GM12878 (cell line): ENCODE data around the gene MAPT. TPM values are rescaled to one million over a fixed set of nuclear protein-coding genes. Genes with fewer than 3 reads are reported as not detected.

Experiments used
- ATAC-seq: fragments of 200-7000 bp; cut with Tn5 transposase; 3 replicates; pipeline ENCODE4 v1.9.1; 2020; ENCODE audit warnings: mild to moderate bottlenecking, moderate library complexity
- BruUV-seq: library from RNA; stranded (reverse); fragments of 400-500 nt; replicated peaks from 2 replicates; lab custom pipeline; 2021; lab: Mats Ljungman, UMichigan
- CTCF ChIA-PET: fragments of 300-600 bp; sonication (Branson Sonifier 250); formaldehyde crosslinking; extraction: SDS; loops from one replicate; lab custom pipeline; 2021; ENCODE audit warnings: inconsistent platforms; lab: Yijun Ruan, JAX
- POLR2A ChIA-PET: fragments of 350-600 bp; formaldehyde crosslinking; extraction: SDS; loops from one replicate; lab custom pipeline; 2021; ENCODE audit warnings: inconsistent platforms; lab: Charles Lee
- RAD21 ChIA-PET: fragments of 300-600 bp; sonication (Branson Sonifier 250); formaldehyde crosslinking; loops from one replicate; lab custom pipeline; 2023; ENCODE audit warnings: antibody characterized with exemption; ENCODE audit not compliant: unreplicated experiment; lab: Charles Lee
- SMC1A ChIA-PET: fragments of 300-600 bp; sonication (Branson Sonifier 250); formaldehyde crosslinking; loops from one replicate; lab custom pipeline; 2023; ENCODE audit not compliant: unreplicated experiment, uncharacterized antibody; lab: Charles Lee
- DNase-seq: peaks from one replicate; pipeline ENCODE4 v3.0.0-alpha.2; 2011; ENCODE audit warnings: low read depth, low spot score
- FAIRE-seq: peaks from 3 replicates; lab custom pipeline; 2011; peaks lifted over from hg19 to GRCh38; lab: Jason Lieb, UNC
- H2AFZ ChIP-seq: 2 replicates; pipeline ENCODE4 v1.6.0; 2011; ENCODE audit warnings: low read depth, low read length, control low read depth; ENCODE audit not compliant: control insufficient read depth
- H3K27ac ChIP-seq: 2 replicates; pipeline ENCODE4 v1.5.1; 2011; ENCODE audit warnings: control low read depth; ENCODE audit not compliant: control insufficient read depth, insufficient read depth
- H3K27me3 ChIP-seq, 2 experiments: replicated peaks in 1 of 2; 2 replicates each; pipeline versions ENCODE4 v1.6.0 to v1.6.1; 2011; ENCODE audit warnings: low read length in 1 of 2; ENCODE audit not compliant: control insufficient read depth in 2 of 2, insufficient read depth in 2 of 2
- H3K36me3 ChIP-seq, 2 experiments: 2 replicates each; pipeline ENCODE4 v1.5.1; 2011; ENCODE audit warnings: low read length in 1 of 2; ENCODE audit not compliant: control insufficient read depth in 2 of 2, insufficient read depth in 2 of 2
- H3K4me1 ChIP-seq: 2 replicates; pipeline ENCODE4 v1.6.1; 2011; ENCODE audit warnings: mild to moderate bottlenecking, low read length, moderate library complexity, mixed read lengths; ENCODE audit not compliant: control insufficient read depth, insufficient read depth
- H3K4me2 ChIP-seq: 2 replicates; pipeline ENCODE4 v1.6.0; 2011; ENCODE audit warnings: control low read depth; ENCODE audit not compliant: control insufficient read depth, insufficient read depth
- H3K4me3 ChIP-seq: fragments of 200-600 bp; sonication (generic); 2 replicates; pipeline ENCODE4 v1.5.1; 2016
- H3K79me2 ChIP-seq: 2 replicates; pipeline ENCODE4 v1.6.0; 2011; ENCODE audit warnings: low read length; ENCODE audit not compliant: control insufficient read depth, insufficient read depth
- H3K9ac ChIP-seq: 2 replicates; pipeline ENCODE4 v1.8.0; 2011; ENCODE audit warnings: low read length, control low read depth, mixed read lengths; ENCODE audit not compliant: control insufficient read depth, insufficient read depth
- H3K9me3 ChIP-seq: replicated peaks from 3 replicates; pipeline ENCODE4 v1.5.1; 2011; ENCODE audit warnings: mild to moderate bottlenecking, low read length; ENCODE audit not compliant: control insufficient read depth, insufficient read depth
- H4K20me1 ChIP-seq: 2 replicates; pipeline ENCODE4 v1.6.0; 2011; ENCODE audit not compliant: control insufficient read depth, insufficient read depth
- EGR1 ChIP-seq, 2 experiments: IDR thresholded peaks; 1 replicate in 1 of 2; 2 replicates in 1 of 2; pipeline ENCODE4 v1.6.1; 2011 to 2012; ENCODE audit warnings: low read depth in 2 of 2, low read length in 2 of 2, borderline replicate concordance in 1 of 2, mild to moderate bottlenecking in 1 of 2, moderate library complexity in 1 of 2
- HDGF ChIP-seq: fragments of 450-650 bp; IDR thresholded peaks from 2 replicates; pipeline ENCODE4 v1.6.1; 2016; ENCODE audit warnings: antibody characterized with exemption
- IRF4 ChIP-seq: IDR thresholded peaks from 2 replicates; pipeline ENCODE4 v1.6.1; 2011; ENCODE audit warnings: low read depth, low read length
- MEF2B ChIP-seq: fragments of 450-650 bp; IDR thresholded peaks from 2 replicates; pipeline ENCODE4 v1.6.1; 2018; ENCODE audit warnings: mild to moderate bottlenecking, moderate library complexity; ENCODE audit not compliant: partially characterized antibody, poor library complexity, severe bottlenecking
- NBN ChIP-seq: fragments of 450-650 bp; IDR thresholded peaks from 2 replicates; pipeline ENCODE4 v1.6.1; 2016
- POLR2A ChIP-seq: IDR thresholded peaks from 2 replicates; pipeline ENCODE4 v1.6.1; 2011; ENCODE audit warnings: low read depth, mild to moderate bottlenecking, low read length
- RAD21 ChIP-seq: IDR thresholded peaks from 2 replicates; pipeline ENCODE4 v1.6.1; 2011; ENCODE audit warnings: mild to moderate bottlenecking, low read depth, low read length, moderate library complexity; ENCODE audit not compliant: insufficient read depth
- SREBF1 ChIP-seq: IDR thresholded peaks from 2 replicates; pipeline ENCODE4 v1.6.1; 2012; ENCODE audit warnings: mild to moderate bottlenecking, low read length
- TCF12 ChIP-seq: IDR thresholded peaks from 2 replicates; pipeline ENCODE4 v1.6.1; 2011; ENCODE audit warnings: low read depth, mild to moderate bottlenecking, low read length
- WGBS: methylation state at CpG from one replicate; pipeline ENCODE4 v1.1.6; 2016; ENCODE audit warnings: low lambda C conversion rate; ENCODE audit not compliant: insufficient replicate concordance, insufficient coverage; ENCODE audit errors: missing lambda C conversion rate; 5-methylcytosine and 5-hydroxymethylcytosine counted together
- in situ Hi-C: fragments of 300-500 bp; cut with MboI; formaldehyde crosslinking; loops from 9 replicates; pipeline ENCODE4 v1.14.3; 2018; ENCODE audit warnings: mixed read lengths
- intact Hi-C: fragments of 100-400 bp; cut with micrococcal nuclease; formaldehyde crosslinking; loops from one replicate; pipeline ENCODE4 v1.14.2; 2022; ENCODE audit not compliant: unreplicated experiment
- polyA plus RNA-seq, 11 experiments: library from polyadenylated mRNA; depleted of rRNA in 4 of 11; unstranded in 6 of 11; stranded (reverse) in 5 of 11; fragments of >200 nt; fragmentation: Nextera tagmentation in 4 of 11; fragmentation: Illumina TruSeq in 1 of 11; extraction: Ambion mirVana in 4 of 11; extraction: Trizol in 1 of 11; gene quantifications; 1 replicate in 1 of 11; 2 replicates in 10 of 11; pipeline versions ENCODE4 v1.2.1 to v1.2.3, GENCODE V29; 2011 to 2016; ENCODE audit warnings: inconsistent platforms in 2 of 11, missing spikeins in 2 of 11, low read depth in 1 of 11
- total RNA-seq, 4 experiments: library from RNA; depleted of rRNA in 3 of 4; stranded (reverse); fragments of >200 nt in 3 of 4; fragmentation: Illumina TruSeq in 1 of 4; extraction: Trizol in 1 of 4; gene quantifications; 2 replicates each; pipeline versions ENCODE4 v1.2.1 to v1.2.3, GENCODE V29; 2013 to 2021

MAPT gene
- total and polyA plus RNA-seq, 10 of the 15 experiments (the other 5 are each of a cell fraction or from before 2014, with no cell fraction given): under 0.01 to 0.05 (median 0.03) TPM; not detected in 7

DNA sequence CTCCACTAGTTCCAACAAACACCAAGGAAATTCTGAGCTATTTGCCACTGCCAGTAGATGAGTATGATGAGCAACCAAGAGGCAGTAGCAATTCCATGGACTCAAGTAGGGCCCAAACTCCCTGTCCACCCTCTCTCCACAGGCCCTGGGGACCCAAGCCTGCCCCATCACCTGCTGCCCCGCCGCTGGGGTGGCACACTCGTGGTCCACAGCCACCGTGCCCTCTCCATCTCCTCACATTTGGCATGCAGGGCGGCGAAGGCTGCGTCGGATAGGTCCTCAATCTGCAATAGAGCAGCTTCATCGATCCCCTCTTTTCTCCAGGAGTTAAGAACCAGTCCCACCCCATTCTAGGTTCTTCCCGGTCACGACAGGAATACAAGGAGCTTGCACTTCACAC lies 138.6 kb downstream of the MAPT start:
- FAIRE-seq: no peak
- ChIA-PET POLR2A (no interaction called here), CTCF (interaction anchor here (4.4 kb wide), 1 partner anchor 13 kb away, joined by 38 read pairs; no protein-coding TSS in a partner anchor)
- BruUV-seq: no TSS peak
- Histone ChIP-seq H4K20me1 (no peaks in the 10 kb centered on the region), H3K27ac (no peak overlapping the region), H3K4me3 (no peak overlapping the region), H3K79me2 (no peaks in the 10 kb centered on the region), H3K4me1 (peaks cover 15% of the 10 kb centered on the region), H3K4me2 (no peak overlapping the region), H3K9ac (no peak overlapping the region), H3K9me3 (no peaks in the 10 kb centered on the region)
- in situ Hi-C loops: no loop called here
- no peak for ATAC-seq
- no peak for TF ChIP-seq TCF12
- TF ChIP-seq POLR2A: 0 out of 2 replicates have a peak, but pooled peaks have one; percentile 36
- TF ChIP-seq, all 136 proteins: peak for 1
- no peak for DNase-seq
- RAD21 ChIA-PET: no interaction called here
- WGBS: 96% methylated on average over 11 of the region's 11 CpGs
- SMC1A ChIA-PET: no interaction called here
- Histone ChIP-seq H3K27me3 (no peaks in the 10 kb centered on the region), H3K36me3 (peaks cover 27 to 52% of the 10 kb centered on the region in 2 experiments), H2AFZ (no peak overlapping the region)
- intact Hi-C loops: no loop called here

DNA sequence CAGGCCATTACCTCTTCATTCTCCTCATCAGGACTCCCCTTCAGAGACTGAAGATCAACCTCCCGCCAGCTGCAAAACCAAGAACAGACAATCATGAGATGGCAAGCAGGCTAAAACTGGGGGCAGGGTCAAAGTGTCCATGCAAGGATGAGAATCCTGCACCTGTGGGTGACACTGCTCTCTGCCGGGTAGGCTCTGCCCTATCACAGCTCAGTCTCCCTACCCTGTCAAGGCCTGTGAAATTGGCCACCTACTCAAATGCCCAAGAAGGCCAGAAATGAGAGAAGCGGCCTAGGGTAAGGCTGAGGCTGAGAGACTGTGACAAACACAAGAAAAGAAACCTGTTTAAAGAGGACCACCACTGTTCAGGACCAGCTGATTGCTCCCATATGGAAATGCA lies 139.0 kb downstream of the MAPT start:
- H3K9ac ChIP-seq: no peak overlapping the region
- H3K36me3 ChIP-seq: peaks cover 28 to 55% of the 10 kb centered on the region in 2 experiments
- DNase-seq (no peak), ATAC-seq (no peak), FAIRE-seq (no peak)
- H3K4me2 ChIP-seq: no peak overlapping the region
- ChIA-PET RAD21 (no interaction called here), SMC1A (interaction anchor here (1.8 kb wide), 1 partner anchor 13 kb away, joined by 9 read pairs; no protein-coding TSS in a partner anchor), CTCF (interaction anchor here (0.6 to 4.4 kb wide), 3 partner anchors 13 to 154 kb away, joined by 3 to 38 read pairs (median 8); no protein-coding TSS in a partner anchor), POLR2A (no interaction called here)
- TF ChIP-seq MEF2B (no peak), IRF4 (no peak), EGR1 (IDR thresholded peaks at IDR 0.05; ENCODE audit: borderline replicate concordance in 1 of 2, low read depth in 2 of 2, low read length in 2 of 2) (no peak), RAD21 (no peak), NBN (no peak), SREBF1 (no peak), HDGF (no peak)
- no peak overlapping the region for H2AFZ ChIP-seq
- in situ Hi-C loops (no loop called here), intact Hi-C loops (no loop called here)
- no peak overlapping the region for H3K27ac ChIP-seq
- H3K4me1 ChIP-seq: peaks cover 15% of the 10 kb centered on the region
- H3K4me3 ChIP-seq: no peak overlapping the region
- BruUV-seq: no TSS peak
- WGBS: 82% methylated on average over 3 of the region's 3 CpGs
- no peaks in the 10 kb centered on the region for H3K9me3 ChIP-seq
- H3K79me2 ChIP-seq: no peaks in the 10 kb centered on the region
- no peaks in the 10 kb centered on the region for H3K27me3 ChIP-seq
- H4K20me1 ChIP-seq: no peaks in the 10 kb centered on the region
